Measurements from ENCODE around the gene GPC5. TPM values are rescaled to one million over a fixed set of nuclear protein-coding genes. Genes with fewer than 3 reads are reported as not detected.
"Not testable (repeated sequence)": the region's sequence is repeated elsewhere in the genome, so short reads cannot be mapped to it uniquely, and the experiment has no call there.

The GPC5 gene
- total and polyA plus RNA-seq, 10 donors, result 0.04 to 0.83 (median 0.26) TPM; not detected in 3

DNA sequence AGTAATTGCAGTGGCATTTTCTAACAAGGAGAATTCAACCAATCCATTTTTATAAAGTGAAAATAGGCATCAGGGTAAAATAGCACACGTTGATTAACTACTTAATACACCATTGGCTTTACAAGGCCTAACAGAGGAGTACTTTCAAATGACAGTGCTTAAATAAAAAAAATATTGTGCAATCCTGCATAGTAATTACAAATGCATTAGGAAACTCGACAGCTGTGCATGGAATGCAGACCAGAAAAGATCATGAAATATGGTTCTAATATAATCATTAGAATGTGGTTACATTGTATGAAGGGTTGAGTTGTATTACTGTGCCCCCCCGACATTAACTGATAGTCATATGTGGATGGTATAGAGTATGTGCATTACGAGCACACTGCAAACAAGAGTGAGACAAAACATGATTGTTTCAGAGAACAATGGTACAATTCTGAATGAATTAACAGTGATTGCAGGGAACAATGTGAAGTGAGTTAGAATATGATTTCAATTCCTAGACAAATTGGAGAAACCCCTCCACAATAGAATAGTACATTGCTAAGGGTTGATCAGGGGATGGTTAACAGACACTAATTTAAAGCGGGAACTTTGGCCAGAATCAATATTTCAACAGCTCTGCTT is 270.6 kb downstream of the GPC5 start:
- DNase-seq, result no peak

DNA sequence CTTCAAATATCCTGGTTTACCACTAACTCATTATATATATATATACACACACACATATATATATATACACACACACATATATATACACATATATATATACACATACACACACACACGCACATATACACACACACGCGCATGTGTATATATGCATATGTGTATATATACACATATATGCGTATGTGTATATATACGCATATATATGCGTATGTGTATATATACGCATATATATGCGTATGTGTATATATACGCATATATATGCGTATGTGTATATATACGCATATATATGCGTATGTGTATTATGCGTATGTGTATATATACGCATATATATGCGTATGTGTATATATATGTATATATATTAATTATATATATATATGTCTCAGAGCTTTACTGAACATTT is 275.9 kb downstream of the GPC5 start:
- H3K27ac ChIP-seq; intact Hi-C loops (cut with DNase I; ENCODE audit: low total_unique reads); H3K27me3 ChIP-seq (replicated peaks in 1 of 7); H3K9me3 ChIP-seq; H3K4me3 ChIP-seq; H3K36me3 ChIP-seq; H3K4me1 ChIP-seq; DNase-seq: not testable (repeated sequence)
- WGBS, 5 donors, result 90 to 97% (median 94%) methylated on average over 15 of the region's 15 CpGs

More for the DNA sequence above, 270.6 kb downstream of the GPC5 start:
- Histone ChIP-seq H3K27me3 (replicated peaks in 1 of 7) (no peaks in the 10 kb centered on the region), H3K4me3 (no peak overlapping the region), H3K4me1 (no peaks in the 10 kb centered on the region), H3K9me3 (no peaks in the 10 kb centered on the region), H3K27ac (no peak overlapping the region), H3K36me3 (no peaks in the 10 kb centered on the region)
- WGBS, 5 donors, result 67 to 86% (median 74%) methylated on average over 5 of the region's 5 CpGs
- TF ChIP-seq, protein P1, sequence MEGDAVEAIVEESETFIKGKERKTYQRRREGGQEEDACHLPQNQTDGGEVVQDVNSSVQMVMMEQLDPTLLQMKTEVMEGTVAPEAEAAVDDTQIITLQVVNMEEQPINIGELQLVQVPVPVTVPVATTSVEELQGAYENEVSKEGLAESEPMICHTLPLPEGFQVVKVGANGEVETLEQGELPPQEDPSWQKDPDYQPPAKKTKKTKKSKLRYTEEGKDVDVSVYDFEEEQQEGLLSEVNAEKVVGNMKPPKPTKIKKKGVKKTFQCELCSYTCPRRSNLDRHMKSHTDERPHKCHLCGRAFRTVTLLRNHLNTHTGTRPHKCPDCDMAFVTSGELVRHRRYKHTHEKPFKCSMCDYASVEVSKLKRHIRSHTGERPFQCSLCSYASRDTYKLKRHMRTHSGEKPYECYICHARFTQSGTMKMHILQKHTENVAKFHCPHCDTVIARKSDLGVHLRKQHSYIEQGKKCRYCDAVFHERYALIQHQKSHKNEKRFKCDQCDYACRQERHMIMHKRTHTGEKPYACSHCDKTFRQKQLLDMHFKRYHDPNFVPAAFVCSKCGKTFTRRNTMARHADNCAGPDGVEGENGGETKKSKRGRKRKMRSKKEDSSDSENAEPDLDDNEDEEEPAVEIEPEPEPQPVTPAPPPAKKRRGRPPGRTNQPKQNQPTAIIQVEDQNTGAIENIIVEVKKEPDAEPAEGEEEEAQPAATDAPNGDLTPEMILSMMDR (IDR thresholded peaks at IDR 0.05 in 8 of 11, conservative IDR thresholded peaks at IDR 0.05 in 3 of 11), result no peak
- TF ChIP-seq POLR2A (IDR thresholded peaks at IDR 0.05), result no peak
- TF ChIP-seq POLR2AphosphoS5 (IDR thresholded peaks at IDR 0.05), result no peak
- intact Hi-C loops (cut with DNase I; ENCODE audit: low total_unique reads), result no loop called here

DNA sequence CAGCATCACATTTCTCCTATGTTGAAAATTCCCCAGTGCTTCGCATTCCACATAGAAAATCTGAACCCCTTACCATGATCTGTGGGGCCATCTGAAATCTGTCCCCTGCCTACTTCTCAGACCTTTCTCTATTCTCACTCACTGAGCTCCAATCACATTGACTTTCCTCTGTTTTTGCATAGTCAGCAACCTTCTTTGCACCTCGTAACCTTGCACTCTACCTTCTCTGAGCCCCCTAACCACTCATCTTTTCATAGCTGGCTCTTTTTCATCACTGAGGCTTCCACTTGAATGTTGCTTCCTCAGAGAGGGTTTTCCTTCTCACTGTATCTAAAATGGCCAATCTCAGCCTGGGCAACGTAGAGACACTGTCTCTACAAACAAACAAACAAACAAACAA is 286.3 kb downstream of the GPC5 start:
- no peak overlapping the region for H3K27ac ChIP-seq
- no peaks in the 10 kb centered on the region for H3K36me3 ChIP-seq
- DNase-seq, result no peak
- WGBS, 5 donors, result 65 to 75% (median 69%) methylated on average over 3 of the region's 3 CpGs
- TF ChIP-seq POLR2A (IDR thresholded peaks at IDR 0.05), result no peak
- no peak overlapping the region for H3K4me3 ChIP-seq
- H3K4me1 ChIP-seq, result no peaks in the 10 kb centered on the region
- no peaks in the 10 kb centered on the region for H3K27me3 ChIP-seq (replicated peaks in 1 of 7)
- H3K9me3 ChIP-seq, result no peaks in the 10 kb centered on the region
- intact Hi-C loops (cut with DNase I; ENCODE audit: low total_unique reads), result no loop called here

DNA sequence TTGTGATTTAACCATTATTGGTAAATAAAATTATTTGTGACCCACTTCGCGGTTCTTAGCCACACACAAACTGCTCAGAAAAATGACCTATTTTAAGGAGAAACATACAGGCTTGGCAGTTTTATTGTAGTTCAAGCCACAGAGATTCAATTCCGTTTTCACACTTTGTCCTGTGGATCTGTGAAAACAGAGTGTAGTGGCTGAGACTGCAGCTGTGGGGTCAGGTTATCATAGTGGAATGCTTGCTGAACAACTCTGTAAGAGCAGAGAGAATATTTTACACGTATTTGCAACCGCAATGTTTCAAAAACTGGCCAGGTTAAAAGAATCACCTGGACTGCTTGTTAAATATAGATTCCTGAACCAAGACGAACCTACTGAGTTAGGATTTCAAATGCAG is 292.5 kb downstream of the GPC5 start:
- no peak overlapping the region for H3K4me3 ChIP-seq
- no peak overlapping the region for H3K27ac ChIP-seq
- TF ChIP-seq, protein P1 (IDR thresholded peaks at IDR 0.05 in 8 of 11, conservative IDR thresholded peaks at IDR 0.05 in 3 of 11), result no peak
- TF ChIP-seq POLR2AphosphoS5 (IDR thresholded peaks at IDR 0.05) (no peak), POLR2A (IDR thresholded peaks at IDR 0.05) (no peak)
- no peaks in the 10 kb centered on the region for H3K36me3 ChIP-seq
- WGBS, 5 donors, result 80 to 83% (median 81%) methylated on average over 6 of the region's 6 CpGs
- H3K4me1 ChIP-seq, result no peaks in the 10 kb centered on the region
- no peaks in the 10 kb centered on the region for H3K27me3 ChIP-seq (replicated peaks in 1 of 7)
- DNase-seq, result no peak
- H3K9me3 ChIP-seq, result no peaks in the 10 kb centered on the region
- intact Hi-C loops (cut with DNase I; ENCODE audit: low total_unique reads), result no loop called here

DNA sequence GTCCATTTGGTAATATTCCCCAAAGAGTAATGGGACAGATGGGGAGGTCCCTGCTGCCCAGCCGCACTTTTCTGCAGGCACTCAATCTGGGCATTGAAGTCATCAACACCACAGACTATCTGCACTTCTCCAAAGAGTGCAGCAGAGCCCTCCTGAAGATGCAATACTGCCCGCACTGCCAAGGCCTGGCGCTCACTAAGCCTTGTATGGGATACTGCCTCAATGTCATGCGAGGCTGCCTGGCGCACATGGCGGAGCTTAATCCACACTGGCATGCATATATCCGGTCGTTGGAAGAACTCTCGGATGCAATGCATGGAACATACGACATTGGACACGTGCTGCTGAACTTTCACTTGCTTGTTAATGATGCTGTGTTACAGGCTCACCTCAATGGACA is 295.0 kb downstream of the GPC5 start:
- intact Hi-C loops (cut with DNase I; ENCODE audit: low total_unique reads), result no loop called here
- WGBS, 5 donors, result 89 to 95% (median 92%) methylated on average over 11 of the region's 11 CpGs
- DNase-seq, result no peak

More for the DNA sequence above, 295.0 kb downstream of the GPC5 start:
- no peaks in the 10 kb centered on the region for H3K27me3 ChIP-seq (replicated peaks in 1 of 7)
- H3K36me3 ChIP-seq, result no peaks in the 10 kb centered on the region
- H3K4me1 ChIP-seq, result no peaks in the 10 kb centered on the region
- no peak overlapping the region for H3K4me3 ChIP-seq
- H3K9me3 ChIP-seq, result no peaks in the 10 kb centered on the region
- TF ChIP-seq, protein P1 (IDR thresholded peaks at IDR 0.05 in 8 of 11, conservative IDR thresholded peaks at IDR 0.05 in 3 of 11), result no peak
- no peak for TF ChIP-seq POLR2A (IDR thresholded peaks at IDR 0.05)
- TF ChIP-seq POLR2AphosphoS5 (IDR thresholded peaks at IDR 0.05), result no peak
- H3K27ac ChIP-seq, result no peak overlapping the region

Data from spleen (tissue), 11 donors.